Transverse colon (tissue), 1 donor: Measurements from ENCODE around the gene TANGO2.

Experiments
- EP300 ChIP-seq: sonication (generic); formaldehyde crosslinking; IDR thresholded peaks from one replicate; pipeline ENCODE4 v1.6.1; 2017; ENCODE audit warnings: antibody characterized with exemption, low read depth
- POLR2A ChIP-seq: fragments of 450-650 bp; IDR thresholded peaks from one replicate; pipeline ENCODE4 v1.6.1; 2016; ENCODE audit warnings: antibody characterized with exemption, mild to moderate bottlenecking, moderate library complexity

- no peak for TF ChIP-seq POLR2A
- no peak for TF ChIP-seq EP300
Measured at GRCh38 chr22:20001082-20001638, 19.8 kb upstream of the TANGO2 start.
